ENCODE results near the gene ADCY5. TPM values are rescaled to one million over a fixed set of nuclear protein-coding genes. Genes with fewer than 3 reads are reported as not detected.

The ADCY5 gene
- total RNA-seq, 1 donor from 2014 or later: not detected

DNA sequence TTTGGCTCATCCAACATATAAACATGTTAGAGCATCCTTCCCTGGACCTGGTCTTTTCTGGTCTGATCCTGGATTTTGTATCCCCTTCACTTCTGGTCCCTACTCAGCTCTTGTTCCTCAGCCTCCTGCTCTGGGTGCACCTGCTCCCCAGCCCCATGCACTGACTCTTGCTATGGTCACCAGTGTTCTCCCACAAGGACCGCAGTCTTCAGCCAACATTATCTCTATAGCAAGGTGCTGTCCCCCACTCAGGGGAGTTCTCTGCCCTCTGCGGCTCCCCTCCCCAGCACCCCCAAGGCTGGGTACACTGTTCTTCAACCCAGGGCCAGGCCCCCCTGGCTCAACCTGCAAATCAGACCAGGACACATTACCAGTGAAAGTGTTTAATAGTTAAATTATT, 167.0 kb downstream of the ADCY5 start:
- H3K4me3 ChIP-seq (ENCODE audit: low read depth, low read length): no peak overlapping the region
- no peak for DNase-seq (ENCODE audit: low read depth)
- H3K27me3 ChIP-seq (ENCODE audit: control insufficient read depth, insufficient read depth, low read length): no peaks in the 10 kb centered on the region
- FAIRE-seq: no peak
- no peak for TF ChIP-seq CTCF (IDR thresholded peaks at IDR 0.05; ENCODE audit: insufficient read depth, low read length, severe bottlenecking)
- H3K36me3 ChIP-seq (ENCODE audit: control insufficient read depth, insufficient read depth, low read length): no peaks in the 10 kb centered on the region

DNA sequence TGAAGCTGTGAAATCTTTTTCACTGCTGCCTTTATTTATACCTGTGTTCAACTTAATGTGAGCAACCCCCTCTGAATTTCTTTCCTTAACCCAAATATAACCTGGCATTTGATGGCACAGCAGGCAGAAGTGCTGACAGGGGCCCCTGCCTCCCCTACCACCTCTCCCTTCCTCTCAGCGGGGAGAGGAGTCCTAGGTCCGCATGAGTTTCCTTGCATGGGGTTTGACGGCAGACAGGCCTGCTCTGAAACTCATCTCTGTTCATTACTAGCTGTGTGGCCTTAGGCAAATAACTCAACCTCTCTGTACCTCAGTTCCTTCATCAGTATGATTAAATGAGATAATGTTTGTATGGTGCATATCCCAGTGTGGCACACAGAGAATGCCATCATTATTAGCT, 167.5 kb downstream of the ADCY5 start:
- no peak for DNase-seq (ENCODE audit: low read depth)
- Histone ChIP-seq H3K36me3 (ENCODE audit: control insufficient read depth, insufficient read depth, low read length) (no peaks in the 10 kb centered on the region), H3K27me3 (ENCODE audit: control insufficient read depth, insufficient read depth, low read length) (no peaks in the 10 kb centered on the region), H3K4me3 (ENCODE audit: low read depth, low read length) (no peak overlapping the region)
- no peak for TF ChIP-seq CTCF (IDR thresholded peaks at IDR 0.05; ENCODE audit: insufficient read depth, low read length, severe bottlenecking)
- peak; percentile 32 for FAIRE-seq

GRCh38 chr3:123279121-123279520, 169.8 kb downstream of the ADCY5 start:
- H3K27me3 ChIP-seq (ENCODE audit: control insufficient read depth, insufficient read depth, low read length): no peaks in the 10 kb centered on the region

GRCh38 chr3:123278446-123278845, 170.4 kb downstream of the ADCY5 start:
- TF ChIP-seq CTCF (IDR thresholded peaks at IDR 0.05; ENCODE audit: insufficient read depth, low read length, severe bottlenecking): no peak
- FAIRE-seq (peak; percentile 55), DNase-seq (ENCODE audit: low read depth) (no peak)
- Histone ChIP-seq H3K36me3 (ENCODE audit: control insufficient read depth, insufficient read depth, low read length) (no peaks in the 10 kb centered on the region), H3K4me3 (ENCODE audit: low read depth, low read length) (no peak overlapping the region), H3K27me3 (ENCODE audit: control insufficient read depth, insufficient read depth, low read length) (no peaks in the 10 kb centered on the region)

More at GRCh38 chr3:123279121-123279520, 169.8 kb downstream of the ADCY5 start:
- DNase-seq (ENCODE audit: low read depth) (no peak), FAIRE-seq (peak; percentile 50)
- Histone ChIP-seq H3K4me3 (ENCODE audit: low read depth, low read length) (no peak overlapping the region), H3K36me3 (ENCODE audit: control insufficient read depth, insufficient read depth, low read length) (no peaks in the 10 kb centered on the region)
- TF ChIP-seq CTCF (IDR thresholded peaks at IDR 0.05; ENCODE audit: insufficient read depth, low read length, severe bottlenecking): no peak

- Histone ChIP-seq H3K4me3 (ENCODE audit: low read depth, low read length) (no peak overlapping the region), H3K27me3 (ENCODE audit: control insufficient read depth, insufficient read depth, low read length) (no peaks in the 10 kb centered on the region), H3K36me3 (ENCODE audit: control insufficient read depth, insufficient read depth, low read length) (no peaks in the 10 kb centered on the region)
- TF ChIP-seq CTCF (IDR thresholded peaks at IDR 0.05; ENCODE audit: insufficient read depth, low read length, severe bottlenecking): no peak
- no peak for DNase-seq (ENCODE audit: low read depth)
- peak; percentile 62 for FAIRE-seq
Measured at GRCh38 chr3:123277106-123277505, 171.8 kb downstream of the ADCY5 start.

DNA sequence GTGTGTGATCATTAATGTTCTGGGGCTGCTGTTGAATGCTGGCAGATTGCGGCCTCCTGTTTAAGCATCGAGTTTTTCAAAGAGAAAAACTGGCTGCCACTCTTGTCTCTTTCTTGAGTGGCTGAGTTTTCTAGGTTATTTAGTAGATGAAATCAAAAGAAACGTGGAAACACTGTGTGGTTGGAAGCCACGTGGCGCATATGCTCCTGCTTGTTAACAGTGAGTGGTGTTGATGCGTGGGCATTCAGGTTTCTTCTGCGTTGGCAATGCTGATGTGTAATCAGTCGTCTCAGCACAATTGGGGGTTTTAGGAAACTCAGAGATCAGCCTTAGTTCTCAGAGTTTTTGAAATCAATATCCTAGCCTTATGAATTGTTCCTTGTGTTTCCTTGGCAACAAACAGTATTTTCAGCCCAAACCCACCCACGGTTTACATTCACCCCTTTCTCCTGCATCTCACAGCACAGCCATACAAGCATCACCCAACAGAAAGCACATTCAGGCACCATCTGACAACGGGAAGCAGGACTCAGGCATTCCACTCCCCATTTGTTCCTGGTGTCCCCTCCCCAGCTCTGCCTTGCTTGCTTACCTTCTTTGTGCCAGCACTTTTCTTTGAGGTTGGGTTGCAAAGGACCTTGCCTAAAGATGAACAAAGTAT, 172.4 kb downstream of the ADCY5 start:
- Histone ChIP-seq H3K36me3 (ENCODE audit: control insufficient read depth, insufficient read depth, low read length) (no peaks in the 10 kb centered on the region), H3K27me3 (ENCODE audit: control insufficient read depth, insufficient read depth, low read length) (no peaks in the 10 kb centered on the region), H3K4me3 (ENCODE audit: low read depth, low read length) (no peak overlapping the region)
- TF ChIP-seq CTCF (IDR thresholded peaks at IDR 0.05; ENCODE audit: insufficient read depth, low read length, severe bottlenecking): no peak
- FAIRE-seq (no peak), DNase-seq (ENCODE audit: low read depth) (no peak)

All from bronchial epithelial cell (primary cell).